HG03064 (cell line): Measurements from ENCODE around the gene RABGAP1L.
"Not testable (repeated sequence)": the region's sequence is repeated elsewhere in the genome, so short reads cannot be mapped to it uniquely, and the experiment has no call there.

ENCODE experiments used
- ATAC-seq: cut with Tn5 transposase; IDR thresholded peaks from one replicate; pipeline ENCODE4 v1.9.1; 2021; ENCODE audit warnings: low read depth; ENCODE audit not compliant: unreplicated experiment

Gene RABGAP1L

GRCh38 chr1:174153085-174153824 is 6.1 kb upstream of the RABGAP1L start:
- ATAC-seq: no peak

- no peak for ATAC-seq
Observed at GRCh38 chr1:174153825-174154107, 5.6 kb upstream of the RABGAP1L start.

GRCh38 chr1:174156437-174156836 is 2.9 kb upstream of the RABGAP1L start:
- no peak for ATAC-seq

- ATAC-seq: peak; percentile 49
Observed at GRCh38 chr1:174157157-174157806, 2.0 kb upstream of the RABGAP1L start.

- ATAC-seq: no peak
Observed at GRCh38 chr1:174158767-174159251, 511 bp upstream of the RABGAP1L start.

GRCh38 chr1:174160109-174160473 is 771 bp downstream of the RABGAP1L start:
- ATAC-seq: peak; percentile 9

- no peak for ATAC-seq
Observed at GRCh38 chr1:174160603-174161002, 1.3 kb downstream of the RABGAP1L start.

- ATAC-seq: no peak
Observed at GRCh38 chr1:174161813-174162212, 2.5 kb downstream of the RABGAP1L start.

GRCh38 chr1:174164826-174165225 is 5.5 kb downstream of the RABGAP1L start:
- ATAC-seq: no peak

GRCh38 chr1:174165471-174166137 is 6.3 kb downstream of the RABGAP1L start:
- ATAC-seq: no peak

GRCh38 chr1:174166530-174167264 is 7.4 kb downstream of the RABGAP1L start:
- no peak for ATAC-seq

GRCh38 chr1:174167265-174167803 is 8.0 kb downstream of the RABGAP1L start:
- ATAC-seq: no peak

- no peak for ATAC-seq
Observed at GRCh38 chr1:174169342-174169741, 10.0 kb downstream of the RABGAP1L start.

GRCh38 chr1:174171073-174171472 is 11.8 kb downstream of the RABGAP1L start:
- ATAC-seq: no peak

- no peak for ATAC-seq
Observed at GRCh38 chr1:174174461-174175329, 15.4 kb downstream of the RABGAP1L start.

GRCh38 chr1:174178459-174178858 is 19.1 kb downstream of the RABGAP1L start:
- ATAC-seq: not testable (repeated sequence)

GRCh38 chr1:174189428-174190062 is 30.2 kb downstream of the RABGAP1L start:
- no peak for ATAC-seq

- ATAC-seq: no peak
Observed at GRCh38 chr1:174190691-174191199, 31.4 kb downstream of the RABGAP1L start.

- no peak for ATAC-seq
Observed at GRCh38 chr1:174191349-174191862, 32.1 kb downstream of the RABGAP1L start.
